NOMO-1 (cell line): ENCODE measurements around the gene YBX2.
"Not testable (repeated sequence)": the region's sequence is repeated elsewhere in the genome, so short reads cannot be mapped to it uniquely, and the experiment has no call there.

Experiments used
- DNase-seq, 2 experiments: peaks; one replicate each; lab custom pipeline; 2025; ENCODE audit not compliant: unreplicated experiment in 2 of 2; lab: John Stamatoyannopoulos, UW

Gene YBX2

DNA sequence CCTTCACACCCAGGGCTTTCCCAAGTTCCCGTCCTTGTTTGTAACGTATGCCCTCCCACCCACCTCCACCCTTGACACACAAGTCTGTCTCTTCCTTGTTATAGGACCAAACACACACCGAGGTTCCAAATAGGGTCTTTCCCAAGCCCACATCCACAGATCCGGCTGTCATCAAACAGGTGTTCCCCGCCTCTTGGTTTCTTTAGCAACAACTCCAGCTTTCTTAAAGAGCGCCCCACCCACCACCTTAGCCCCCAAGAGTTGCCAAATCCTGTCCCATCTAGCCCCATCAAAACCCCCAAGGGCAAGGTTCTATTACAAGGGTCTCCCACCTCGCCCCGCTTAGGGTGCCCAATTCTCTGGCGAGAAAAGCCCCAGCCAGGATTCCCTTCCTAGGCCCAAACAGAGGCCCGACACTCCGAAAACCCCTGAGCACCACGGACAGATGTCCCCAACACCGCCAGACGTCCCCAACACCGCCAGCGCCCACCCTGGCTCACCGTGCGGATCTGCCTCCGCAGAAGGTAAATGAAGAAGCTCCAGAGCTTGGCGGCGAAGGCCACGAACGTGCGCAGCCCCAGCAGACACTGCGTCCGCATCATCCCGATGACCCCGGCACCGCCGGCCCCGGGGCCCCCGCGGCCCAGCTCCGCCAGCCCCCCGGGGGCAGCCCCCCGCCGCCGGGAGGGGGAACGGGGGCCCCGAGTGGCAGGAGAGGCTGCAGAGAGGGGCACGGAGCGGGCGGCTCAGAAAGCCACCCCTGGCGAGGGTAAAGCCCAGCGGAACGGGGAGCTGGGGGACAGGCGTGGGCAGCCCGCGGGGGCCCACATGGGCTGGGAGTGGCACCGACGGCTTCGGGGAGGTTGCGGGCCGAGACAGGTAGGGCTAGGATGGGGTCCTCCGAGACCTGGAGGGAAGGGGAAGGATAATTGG is 43.5 kb downstream of the YBX2 start:
- DNase-seq = no peak

DNA sequence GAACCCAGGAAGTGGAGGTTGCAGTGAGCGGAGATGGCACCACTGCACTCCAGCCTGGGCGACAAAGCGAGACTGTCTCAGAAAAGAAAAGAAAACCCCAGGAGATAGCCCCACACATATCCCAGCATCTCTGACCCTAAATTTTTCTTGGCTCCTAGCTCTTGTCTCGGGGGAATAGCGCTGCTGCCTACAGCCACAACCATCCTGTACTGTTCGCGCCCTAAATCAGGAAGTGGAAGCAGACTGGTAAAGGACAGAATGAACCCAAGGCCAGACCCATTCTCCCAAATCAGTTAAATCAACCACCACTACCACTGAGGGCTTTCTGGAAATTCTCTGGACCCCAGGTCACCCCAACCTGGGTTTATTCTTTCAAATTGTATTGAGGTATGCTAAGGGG is 44.6 kb downstream of the YBX2 start:
- DNase-seq = peak; percentile 28 to 55

DNA sequence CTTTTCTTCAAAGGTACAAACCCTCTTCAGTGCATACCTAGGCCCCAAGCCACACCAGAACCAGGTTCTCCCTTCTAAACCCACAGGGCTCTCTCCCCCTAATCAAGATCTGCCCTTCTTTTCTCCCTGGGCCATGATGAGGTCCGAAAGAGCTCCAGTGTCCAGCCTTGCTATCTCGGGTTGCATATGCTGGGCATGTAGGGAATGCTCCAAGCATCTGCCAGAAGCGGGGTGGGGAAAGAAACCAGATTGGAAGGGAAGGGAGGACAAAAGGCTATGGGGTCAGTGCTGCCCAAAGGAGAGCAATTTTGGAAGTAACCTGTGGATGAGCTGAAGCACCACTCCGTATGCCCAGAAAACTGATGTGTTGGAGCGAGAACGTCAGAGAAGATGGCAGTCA is 45.2 kb downstream of the YBX2 start:
- DNase-seq = no peak

DNA sequence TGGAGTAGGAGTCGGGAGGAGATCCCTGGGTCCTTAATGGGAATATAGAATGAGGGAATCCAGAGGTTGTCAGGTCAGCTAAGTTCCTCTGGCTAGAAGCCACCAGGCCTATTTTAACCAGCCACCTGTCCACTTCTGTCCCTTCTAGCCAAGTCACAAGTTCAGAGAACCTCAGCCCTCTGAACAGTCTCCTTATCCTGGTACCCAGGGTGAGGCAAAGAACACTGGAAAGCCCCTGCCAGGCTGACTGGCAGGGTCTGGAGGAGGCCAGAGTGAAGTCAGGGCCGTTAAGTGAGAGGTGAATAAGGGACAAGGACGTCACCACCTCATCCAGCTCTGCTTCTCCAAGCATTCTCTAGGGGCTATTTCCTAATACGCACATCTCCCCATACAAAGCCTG is 45.6 kb downstream of the YBX2 start:
- DNase-seq = no peak

DNA sequence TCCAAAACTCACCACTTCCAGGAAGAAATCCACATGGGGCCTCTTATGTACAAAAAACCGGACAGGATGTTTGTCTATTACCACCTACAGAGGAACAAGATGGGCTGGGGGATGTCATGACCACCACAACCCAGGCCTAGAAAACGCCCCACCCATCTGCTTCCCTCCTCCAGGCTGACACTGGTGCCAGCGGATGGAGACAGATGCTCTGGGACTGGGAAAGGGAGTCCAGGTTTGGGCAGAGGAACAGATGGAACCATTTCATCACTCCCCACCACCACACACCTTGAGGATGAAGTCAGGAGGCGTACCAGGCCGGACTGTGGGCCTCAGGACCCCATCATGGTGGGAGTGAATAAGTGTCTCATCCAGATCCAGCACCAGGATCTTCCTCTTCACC is 47.7 kb downstream of the YBX2 start:
- no peak for DNase-seq

DNA sequence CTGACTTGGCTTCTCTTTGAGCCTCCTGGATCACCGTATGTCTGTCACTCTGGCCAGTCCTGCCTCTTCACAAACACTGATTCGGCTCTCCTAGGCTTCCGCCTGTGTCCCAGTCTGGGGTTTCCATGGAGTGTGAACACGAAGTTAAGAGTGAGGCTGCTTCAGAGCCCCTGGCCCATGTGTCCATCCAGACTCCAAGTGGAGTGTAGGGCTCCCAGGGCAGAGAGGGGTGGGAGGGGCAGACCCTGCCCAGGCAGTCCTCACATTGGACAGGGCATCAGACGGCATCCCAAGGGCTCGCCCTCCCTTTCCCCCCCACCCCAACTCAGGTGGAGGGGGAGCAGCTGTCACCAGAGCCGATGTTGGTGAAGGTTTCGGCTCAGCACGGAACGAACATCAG is 50.6 kb downstream of the YBX2 start:
- DNase-seq = not testable (repeated sequence)

DNA sequence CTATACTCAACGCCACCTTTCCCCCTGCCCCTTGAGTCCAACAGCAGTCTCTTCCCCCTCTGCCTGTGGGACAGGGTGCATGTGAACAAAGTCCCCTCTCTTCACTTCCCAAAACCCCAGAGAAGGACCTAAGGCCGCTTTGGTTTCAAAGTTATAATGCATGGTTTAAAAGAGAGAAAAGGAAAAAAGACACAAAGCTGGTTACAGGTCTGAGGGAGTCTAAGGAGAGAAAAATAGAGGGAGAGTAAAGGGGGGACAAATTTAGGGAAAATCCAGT is 51.0 kb downstream of the YBX2 start:
- DNase-seq = no peak

DNA sequence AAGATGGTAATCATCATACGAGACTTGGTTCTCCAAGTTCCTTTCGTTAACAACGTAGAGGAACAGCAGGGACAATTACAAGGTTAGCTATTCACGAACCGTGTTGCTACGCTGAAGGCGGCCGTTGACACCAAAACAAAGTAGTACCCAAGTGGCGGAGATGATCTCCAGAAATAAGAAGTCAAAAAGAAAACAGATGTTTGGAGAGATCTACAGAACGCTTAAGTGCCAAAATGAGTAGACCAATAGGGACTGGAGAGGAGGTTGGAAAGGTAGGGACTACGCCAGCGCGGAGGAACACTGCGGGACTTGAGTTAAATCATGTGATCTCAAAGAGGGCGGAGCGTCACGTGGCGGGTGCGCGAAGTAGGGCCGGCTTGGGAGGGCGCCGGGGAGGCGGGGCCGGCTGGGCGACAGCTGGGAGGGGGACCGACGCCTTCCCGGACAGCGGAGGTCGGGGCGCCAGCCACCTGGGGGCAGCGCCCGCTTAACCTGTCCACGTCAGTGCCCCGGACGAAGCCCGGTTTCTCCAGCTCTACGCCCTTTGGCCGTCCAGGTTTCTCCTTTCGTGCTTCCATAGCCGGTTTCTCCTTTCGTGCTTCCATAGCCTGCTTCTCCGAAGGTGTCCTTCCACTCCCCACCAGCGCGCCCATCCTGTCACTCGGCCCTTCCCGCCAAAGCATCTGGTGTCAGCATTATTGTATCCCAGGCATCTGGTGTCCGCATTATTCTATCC is 51.6 kb downstream of the YBX2 start:
- peak; percentile 87 to 88 for DNase-seq

DNA sequence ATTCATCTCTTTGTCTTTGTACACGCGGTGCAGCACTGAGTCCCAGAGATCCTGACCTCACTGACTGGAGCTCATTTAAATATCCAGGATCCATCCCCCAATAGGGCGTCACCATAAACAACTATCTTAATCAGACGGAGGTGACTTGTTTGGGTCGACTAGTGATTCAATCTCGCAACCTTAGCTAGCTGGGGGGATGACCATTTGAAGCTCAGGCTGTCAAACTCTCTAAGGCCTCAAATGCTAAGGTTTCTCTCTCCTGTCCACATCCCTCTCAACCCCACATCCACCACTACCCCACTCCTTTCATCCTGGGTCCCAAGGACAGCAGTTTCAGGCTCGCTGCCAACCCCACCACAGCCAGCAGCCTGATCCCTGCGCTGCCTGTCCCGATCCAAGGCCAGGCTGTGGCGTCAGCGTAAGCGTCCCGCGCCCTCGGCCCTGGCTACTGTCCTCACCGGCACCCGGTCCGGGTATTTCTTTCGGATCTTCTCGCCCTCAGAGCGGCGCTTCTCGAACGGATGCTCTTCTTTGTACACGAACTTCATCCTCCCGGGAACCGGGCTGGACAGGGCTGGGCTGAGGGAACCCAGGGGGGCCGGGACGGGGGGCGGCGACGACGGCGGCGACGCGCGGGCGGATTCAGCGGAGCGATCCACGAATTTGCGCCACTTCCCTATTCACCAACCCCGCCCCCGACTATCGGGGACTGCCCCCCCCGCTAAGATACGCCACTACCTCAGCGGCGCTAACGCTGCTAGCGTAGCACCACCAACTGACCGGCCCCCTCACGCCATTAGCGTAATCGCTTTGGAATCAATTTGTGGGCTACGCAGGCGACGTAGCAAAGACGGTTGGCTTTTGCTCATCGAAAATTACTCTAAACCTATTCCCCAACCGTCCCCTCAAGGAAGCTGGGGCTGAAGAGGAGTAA is 52.4 kb downstream of the YBX2 start, which contains the start of gene GABARAP:
Gene GABARAP, minus strand, starts transcription at position 667 of the 934 bp plus-strand sequence. Its CDS starts 119 bp downstream, at position 548.
- peak; percentile 80 to 88 for DNase-seq

DNA sequence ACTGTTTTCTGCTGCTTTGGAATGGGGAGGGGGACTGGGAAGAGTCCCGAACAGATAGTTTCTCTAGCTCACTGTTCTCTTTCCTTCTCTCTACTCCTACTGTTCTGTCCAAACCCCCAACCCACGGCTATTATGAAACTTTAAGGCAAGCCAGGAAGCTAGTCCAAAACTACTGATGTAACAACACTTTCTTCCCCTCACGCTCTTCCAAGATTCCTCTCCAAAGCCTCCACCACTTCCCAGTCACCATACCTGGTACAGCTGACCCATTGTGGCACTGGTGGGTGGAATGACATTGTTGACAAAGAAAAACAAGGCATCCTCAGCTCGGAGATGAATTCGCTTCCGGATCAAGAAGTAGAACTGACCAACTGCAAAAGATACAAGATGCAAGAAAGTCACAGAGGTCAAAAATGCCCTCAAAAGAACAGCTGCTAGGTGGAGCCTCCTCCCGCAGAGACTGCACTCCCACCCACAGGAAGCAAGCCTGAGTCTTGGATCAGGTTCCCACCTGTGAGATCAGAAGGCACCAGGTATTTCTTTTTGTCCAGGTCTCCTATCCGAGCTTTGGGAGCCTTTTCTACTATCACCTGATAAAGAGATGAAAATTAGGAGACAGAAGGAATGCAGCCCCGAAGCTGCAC is 53.2 kb downstream of the YBX2 start:
- no peak for DNase-seq

DNA sequence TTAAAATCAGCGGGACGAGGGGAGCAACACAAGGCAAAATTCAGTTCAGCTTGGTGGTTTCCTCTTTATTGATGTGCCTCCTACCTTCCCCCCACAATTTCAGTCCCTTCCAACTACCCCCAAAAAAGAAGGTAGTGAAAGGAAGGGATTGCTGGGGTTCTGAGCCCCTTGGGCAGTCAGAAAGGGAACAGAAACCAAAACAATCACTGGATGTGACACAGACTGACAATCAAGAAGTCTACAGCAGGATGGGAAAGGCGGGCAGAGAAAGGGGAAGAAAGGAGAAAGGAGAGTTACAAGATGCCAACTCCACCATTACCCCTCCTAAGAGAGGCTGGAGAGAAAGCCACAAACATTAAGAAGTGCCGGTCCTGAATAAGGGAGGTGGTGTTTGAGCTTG is 54.1 kb downstream of the YBX2 start:
- peak; percentile 76 to 85 for DNase-seq

DNA sequence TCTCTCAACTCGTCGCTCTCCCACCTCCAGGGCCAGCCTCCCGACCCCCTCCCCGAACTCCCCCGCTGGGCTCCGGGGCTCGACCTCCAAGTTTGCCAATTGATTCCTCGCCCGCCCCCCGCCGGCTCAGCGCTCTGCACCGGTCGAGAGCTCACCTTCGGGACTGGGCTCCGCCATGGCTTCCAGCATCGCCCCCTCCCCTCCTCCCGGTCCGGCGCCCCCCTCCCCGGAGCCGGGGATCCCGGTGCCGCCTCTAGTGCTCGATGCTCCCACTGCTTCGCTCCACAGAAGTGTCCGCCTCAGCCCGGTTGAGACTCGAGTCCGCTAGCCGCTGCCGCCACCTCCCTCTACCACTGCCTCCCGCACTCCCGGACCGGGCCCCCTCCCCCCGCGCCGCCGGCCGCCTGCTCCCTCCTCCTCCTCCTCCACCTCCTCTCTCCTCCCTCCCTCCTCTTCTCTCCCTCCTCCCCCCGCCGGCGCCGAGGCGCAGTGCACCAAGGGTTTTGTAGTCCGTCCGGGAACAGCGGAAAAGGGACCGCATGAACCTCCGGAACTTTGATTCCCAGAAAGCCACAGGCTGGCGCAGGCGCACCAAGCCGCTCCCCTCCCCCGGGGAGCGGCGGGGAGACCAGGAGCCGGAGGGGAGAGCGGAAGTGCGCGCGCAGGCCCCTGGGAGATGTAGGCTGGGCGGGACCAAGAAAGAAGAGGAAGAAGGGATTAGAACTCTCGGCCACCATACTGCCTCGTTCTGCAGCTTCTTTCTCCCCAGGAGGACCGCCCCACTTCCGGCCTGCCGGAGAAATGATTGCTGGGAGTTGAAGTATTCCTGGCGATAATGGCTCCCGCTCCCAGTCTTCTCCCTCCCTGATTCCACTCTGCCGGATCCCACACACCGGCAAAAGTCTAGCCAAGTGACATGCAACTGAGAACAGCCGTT is 55.1 kb downstream of the YBX2 start, which contains the start of gene PHF23:
Gene PHF23, minus strand, starts transcription at position 367 of the 937 bp plus-strand sequence. Its CDS starts 178 bp downstream, at position 189.
- DNase-seq = peak; percentile 97 to 99

DNA sequence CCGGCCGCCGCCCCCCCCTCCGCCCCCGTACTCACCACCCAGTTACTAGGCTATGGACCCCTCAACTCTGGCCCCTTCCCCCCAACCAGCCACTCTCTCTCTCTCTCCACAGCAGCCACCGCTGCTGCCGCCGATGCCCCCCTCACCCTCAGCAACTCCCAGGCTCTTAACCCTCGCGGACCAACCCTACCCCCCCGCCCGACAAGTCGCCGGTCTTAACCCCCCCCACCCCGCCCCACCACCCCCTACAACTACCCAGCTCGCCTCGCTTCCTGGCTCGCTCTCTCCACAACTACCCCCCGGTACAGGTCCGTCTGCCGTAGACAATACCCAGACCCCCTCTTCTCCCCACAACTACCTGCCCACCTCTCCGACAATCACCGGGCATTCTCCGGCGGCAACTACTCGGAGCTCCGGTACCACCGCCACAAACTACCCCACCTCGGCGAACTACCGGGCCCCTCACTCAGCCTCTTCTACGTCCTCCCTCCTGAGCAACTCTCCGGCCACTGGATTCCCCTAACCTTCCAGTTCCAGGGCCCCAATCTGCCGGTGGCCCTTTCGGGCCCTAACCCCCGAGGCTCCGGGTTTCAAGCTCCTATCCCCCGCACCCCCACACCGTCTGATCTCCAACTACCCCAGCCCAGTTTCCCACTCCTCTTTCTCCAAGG is 55.9 kb downstream of the YBX2 start:
- DNase-seq = no peak
